K562 treated with DMSO at 1 percent for 24 hours (cell line): ENCODE measurements around the gene TLCD1. TPM values are rescaled to one million over a fixed set of nuclear protein-coding genes. Genes with fewer than 3 reads are reported as not detected.

Experiments
- total RNA-seq: library from RNA; unstranded; fragments of 300-600 nt; gene quantifications from 2 replicates; pipeline ENCODE4 v1.2.3, GENCODE V29; 2022; ENCODE audit warnings: low read depth; ENCODE audit not compliant: insufficient read depth

The TLCD1 gene, protein sequence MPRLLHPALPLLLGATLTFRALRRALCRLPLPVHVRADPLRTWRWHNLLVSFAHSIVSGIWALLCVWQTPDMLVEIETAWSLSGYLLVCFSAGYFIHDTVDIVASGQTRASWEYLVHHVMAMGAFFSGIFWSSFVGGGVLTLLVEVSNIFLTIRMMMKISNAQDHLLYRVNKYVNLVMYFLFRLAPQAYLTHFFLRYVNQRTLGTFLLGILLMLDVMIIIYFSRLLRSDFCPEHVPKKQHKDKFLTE
- 7.1 and 8.9 TPM in 2 replicates for total RNA-seq

DNA sequence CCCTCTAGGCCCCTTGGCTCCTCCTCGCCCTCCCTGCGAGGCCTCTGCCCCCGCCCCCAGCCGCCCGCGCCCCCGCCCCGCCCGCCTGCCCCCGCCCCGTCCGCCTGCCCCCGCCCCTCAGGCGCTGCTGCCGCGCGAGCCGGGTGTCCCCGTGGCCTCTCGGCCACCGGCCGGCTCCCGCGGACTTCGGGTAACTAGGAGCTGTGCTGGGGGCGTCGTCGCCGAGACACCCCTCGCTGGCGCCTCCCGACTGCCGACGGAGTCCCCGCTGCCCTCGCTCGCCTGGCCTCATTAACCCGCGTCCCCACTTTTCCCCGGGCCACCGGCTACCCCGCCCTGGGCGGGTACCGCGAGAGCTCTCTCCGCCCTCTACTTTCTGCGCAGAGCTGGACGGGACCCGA, at the start of gene TLCD1:
Gene TLCD1, minus strand, starts transcription at position 8 of the 401 bp plus-strand sequence. CDS start 136 bp downstream, outside the sequence.

DNA sequence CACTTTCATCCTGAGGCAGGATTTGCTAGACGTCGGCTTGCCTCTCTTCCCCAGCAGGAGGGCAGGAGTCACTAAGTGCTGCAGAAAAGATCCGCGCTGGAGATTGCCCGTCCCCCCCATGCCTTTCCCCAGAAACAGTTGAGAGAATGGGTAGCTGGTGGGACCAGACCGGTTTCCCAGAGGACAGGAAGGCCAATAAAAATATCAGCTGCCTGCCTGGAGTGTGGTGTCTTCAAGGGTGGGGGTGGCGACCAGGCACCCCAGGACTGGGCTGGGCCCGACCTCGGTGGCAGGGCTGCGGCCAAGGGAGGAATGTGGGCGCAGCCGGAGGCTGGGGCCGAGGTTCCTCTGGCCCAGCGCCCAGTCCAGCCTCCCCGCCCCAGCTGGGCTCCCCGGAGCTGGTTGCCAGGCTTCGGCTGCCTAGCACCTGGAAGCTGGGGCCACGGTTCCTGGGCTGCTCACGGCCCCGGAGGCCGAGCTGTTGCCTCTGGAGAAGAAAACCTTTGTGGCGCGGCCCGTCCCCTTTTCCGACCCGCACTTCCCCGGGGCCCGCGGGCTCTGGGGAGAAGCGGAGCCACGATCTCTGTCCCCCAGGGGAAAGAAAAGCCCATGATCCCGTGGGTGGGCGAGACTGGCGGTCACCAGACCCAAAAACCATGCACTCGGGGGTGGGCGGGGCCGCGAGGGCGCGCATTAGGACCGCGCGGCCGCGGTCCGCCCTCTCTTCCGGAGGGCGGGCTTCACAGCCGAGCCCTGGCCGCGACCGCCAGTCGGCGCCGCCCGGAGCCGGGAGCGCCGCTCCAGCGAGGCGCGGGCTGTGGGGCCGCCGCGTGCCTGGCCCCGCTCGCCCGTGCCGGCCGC, 17.4 kb upstream of the TLCD1 start, which contains the start of gene TRAF4:
Gene TRAF4, plus strand, starts transcription at position 769 of the 861 bp plus-strand sequence. CDS start 102 bp downstream, outside the sequence.

DNA sequence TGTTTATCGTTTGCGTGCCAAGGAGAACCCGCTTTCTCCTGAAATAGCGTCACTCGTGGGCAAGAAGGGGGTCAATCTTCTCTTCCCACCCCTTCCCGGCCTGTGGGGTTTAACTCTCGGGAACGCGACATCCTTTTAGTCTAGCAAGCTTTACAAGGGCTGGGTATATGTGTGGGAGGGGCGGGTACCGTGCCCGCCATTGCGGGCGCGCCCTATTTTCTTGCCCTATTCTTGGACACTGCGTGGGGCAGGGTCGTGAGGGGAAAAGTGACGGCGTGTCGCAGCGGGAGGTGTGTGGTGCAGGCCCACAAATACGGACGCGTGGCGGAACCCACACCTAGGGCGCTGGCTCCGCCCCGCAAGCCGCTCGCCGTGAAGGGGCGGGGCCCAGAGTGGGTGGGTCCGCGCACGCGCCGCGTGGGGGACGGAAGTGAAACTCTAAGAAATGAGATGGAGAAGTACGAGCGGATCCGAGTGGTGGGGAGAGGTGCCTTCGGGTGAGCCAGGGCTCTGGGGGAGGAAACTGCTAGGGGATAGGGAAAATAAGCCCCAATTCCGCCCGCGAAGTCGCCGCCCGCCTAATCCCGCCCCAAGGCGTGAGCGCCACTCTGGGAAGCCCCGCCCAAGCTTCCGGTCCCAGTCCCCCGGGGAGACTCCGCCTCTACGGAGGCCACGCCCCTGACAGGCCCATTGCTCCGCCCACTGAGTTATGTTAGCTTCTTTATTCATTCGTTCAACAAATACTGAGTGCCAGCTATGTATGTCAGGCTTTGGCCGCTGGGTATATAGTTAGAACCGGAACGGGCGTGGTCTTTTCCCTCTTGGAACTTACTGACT, 2.5 kb upstream of the TLCD1 start, which contains the start of gene NEK8:
Gene NEK8, plus strand, starts transcription at position 425 of the 837 bp plus-strand sequence. Its CDS starts 26 bp downstream, at position 451.

DNA sequence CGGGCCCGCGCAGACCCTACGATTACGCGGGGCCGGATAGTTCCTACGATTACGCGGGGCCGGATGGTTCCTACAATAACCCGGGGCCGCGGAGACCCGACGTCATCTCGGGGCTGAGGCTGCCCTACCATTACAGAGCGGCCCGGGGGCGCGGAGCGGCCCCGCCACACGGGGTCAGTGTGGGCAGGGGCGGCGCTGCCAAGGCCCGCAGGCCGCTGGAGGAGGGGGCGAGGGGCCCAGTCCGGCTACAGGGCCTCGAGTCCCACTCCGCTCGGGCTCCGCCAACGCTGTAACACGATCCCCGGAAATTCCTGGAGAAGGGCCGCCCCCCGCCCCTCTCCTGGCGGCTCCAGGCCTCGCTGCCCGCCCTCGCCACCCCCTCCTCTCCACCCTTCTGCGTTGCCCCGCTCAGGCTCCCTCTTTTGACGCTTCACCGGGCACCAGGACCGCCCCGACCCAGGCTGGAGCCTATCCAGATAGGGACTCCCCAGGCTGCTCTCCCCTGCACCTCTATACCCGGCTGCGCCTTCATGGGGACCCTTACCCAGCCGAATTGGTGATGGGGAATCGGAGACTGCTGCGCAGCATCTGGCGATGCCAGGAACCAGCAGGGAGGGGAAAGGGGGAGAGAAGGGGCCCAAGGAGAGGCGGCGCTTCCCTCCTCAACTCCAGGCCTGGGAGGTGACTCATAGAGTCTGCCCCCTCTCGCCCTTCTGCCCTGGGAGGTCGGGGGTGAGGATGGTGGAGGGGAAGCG, 8.3 kb downstream of the TLCD1 start, which contains the start of gene RAB34:
Gene RAB34, minus strand, starts transcription at position 291 of the 755 bp plus-strand sequence. CDS start 602 bp downstream, outside the sequence.

DNA sequence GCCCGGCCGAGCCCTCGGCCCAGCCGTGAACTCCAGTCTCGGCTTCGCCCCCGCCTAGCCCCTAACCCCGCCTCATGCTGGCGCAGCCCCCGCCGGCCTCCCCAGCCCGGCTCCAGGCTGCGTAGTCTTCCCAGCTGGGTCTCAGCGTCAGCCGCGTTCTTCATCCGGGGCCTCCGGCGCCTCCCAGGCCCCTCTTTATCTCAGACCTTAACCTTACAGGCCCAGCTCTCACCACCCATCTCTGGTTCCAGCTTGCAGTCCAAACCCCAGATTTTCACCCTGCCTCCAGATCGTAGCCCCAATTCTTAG, 14.4 kb downstream of the TLCD1 start, which contains the start of gene PROCA1:
Gene PROCA1, minus strand, starts transcription at position 166 of the 309 bp plus-strand sequence. CDS start 228 bp downstream, outside the sequence.

Other genes with a start within 250 kb of the TLCD1 start
- gene FOXN1, start 219.9 kb downstream of the TLCD1 start, total RNA-seq, result not detected in 2 replicates
- 47.2 TPM in 2 replicates for gene UNC119, start 173.6 kb downstream of the TLCD1 start, total RNA-seq
- gene PIGS, start 154.7 kb downstream of the TLCD1 start, total RNA-seq, result 110 and 111 TPM in 2 replicates
- 74.9 and 81.6 TPM in 2 replicates for gene ALDOC, start 149.3 kb downstream of the TLCD1 start, total RNA-seq
- gene SPAG5, start 127.2 kb downstream of the TLCD1 start, total RNA-seq, result 133 and 134 TPM in 2 replicates
- gene RSKR, start 112.0 kb downstream of the TLCD1 start, total RNA-seq, result 12.5 and 13.3 TPM in 2 replicates
- gene BLTP2, start 81.1 kb downstream of the TLCD1 start, total RNA-seq, result 74.6 and 78.3 TPM in 2 replicates
- gene SDF2, start 64.3 kb downstream of the TLCD1 start, total RNA-seq, result 69.7 and 76.5 TPM in 2 replicates
- gene SUPT6H, start 64.0 kb downstream of the TLCD1 start, total RNA-seq, result 70.0 and 74.8 TPM in 2 replicates
- 4.4 and 6.8 TPM in 2 replicates for gene PROCA1, start 14.3 kb downstream of the TLCD1 start, total RNA-seq
- 0.23 TPM in 1 of 2 replicates, not detected in the other for gene RAB34, start 8.4 kb downstream of the TLCD1 start, total RNA-seq
- 2,462 and 2,542 TPM in 2 replicates for gene RPL23A, start 6.2 kb downstream of the TLCD1 start, total RNA-seq
- 5.1 and 5.4 TPM in 2 replicates for gene NEK8, start 2.6 kb upstream of the TLCD1 start, total RNA-seq
- 127 and 142 TPM in 2 replicates for gene TRAF4, start 17.8 kb upstream of the TLCD1 start, total RNA-seq
- 32.5 and 34.7 TPM in 2 replicates for gene FAM222B, start 116.6 kb upstream of the TLCD1 start, total RNA-seq
- 115 and 126 TPM in 2 replicates for gene ERAL1, start 128.8 kb upstream of the TLCD1 start, total RNA-seq
- 224 and 238 TPM in 2 replicates for gene FLOT2, start 171.5 kb upstream of the TLCD1 start, total RNA-seq
- gene DHRS13, start 176.8 kb upstream of the TLCD1 start, total RNA-seq, result 46.9 and 47.0 TPM in 2 replicates
- 27.8 and 30.4 TPM in 2 replicates for gene PHF12, start 225.3 kb upstream of the TLCD1 start, total RNA-seq